Karpas-422 (cell line): Measurements from ENCODE around the gene BTNL3. TPM values are rescaled to one million over a fixed set of nuclear protein-coding genes. Genes with fewer than 3 reads are reported as not detected.

Experiments
- DNase-seq: peaks from one replicate; pipeline ENCODE4 v3.0.0-alpha.2; 2015
- H2AFZ ChIP-seq: fragments of 200-600 bp; sonication (generic); 2 replicates; pipeline ENCODE4 v1.6.1; 2014; ENCODE audit warnings: antibody characterized with exemption, low read length, mixed read lengths
- H3K27ac ChIP-seq: fragments of 200-600 bp; sonication (generic); 2 replicates; pipeline ENCODE4 v1.5.1; 2014; ENCODE audit warnings: mild to moderate bottlenecking, low read length, moderate library complexity
- H3K27me3 ChIP-seq: fragments of 200-600 bp; sonication (generic); 2 replicates; pipeline ENCODE4 v1.6.1; 2014; ENCODE audit warnings: low read length, mixed read lengths
- H3K36me3 ChIP-seq: fragments of 200-600 bp; sonication (generic); 2 replicates; pipeline ENCODE4 v1.6.1; 2014; ENCODE audit warnings: low read length, mixed read lengths; ENCODE audit not compliant: insufficient read depth
- H3K4me1 ChIP-seq: fragments of 200-600 bp; sonication (generic); 2 replicates; pipeline ENCODE4 v1.6.1; 2014; ENCODE audit warnings: mild to moderate bottlenecking, low read length, mixed read lengths
- H3K4me2 ChIP-seq: fragments of 200-600 bp; sonication (generic); 2 replicates; pipeline ENCODE4 v1.6.1; 2014; ENCODE audit warnings: low read length, low read depth, mild to moderate bottlenecking; ENCODE audit not compliant: poor library complexity, severe bottlenecking
- H3K4me3 ChIP-seq: fragments of 200-600 bp; sonication (generic); 2 replicates; pipeline ENCODE4 v1.5.1; 2014; ENCODE audit warnings: mild to moderate bottlenecking, antibody characterized with exemption, low read length, mixed read lengths
- H3K79me2 ChIP-seq: fragments of 200-600 bp; sonication (generic); 2 replicates; pipeline ENCODE4 v1.6.1; 2014; ENCODE audit warnings: mild to moderate bottlenecking, low read length, mixed read lengths
- H3K9ac ChIP-seq: fragments of 200-600 bp; sonication (generic); 2 replicates; pipeline ENCODE4 v1.6.0; 2014; ENCODE audit warnings: low read length
- H3K9me2 ChIP-seq: fragments of 200-600 bp; sonication (generic), shearing (Covaris generic); replicated peaks from 2 replicates; pipeline ENCODE4 v1.6.0; 2014; ENCODE audit warnings: mild to moderate bottlenecking, low read length, moderate library complexity; ENCODE audit not compliant: insufficient read depth
- H3K9me3 ChIP-seq: fragments of 300-700, 200-600 bp; sonication (generic); 2 replicates; pipeline ENCODE4 v1.6.1; 2014; ENCODE audit warnings: low read length, mixed read lengths
- H4K20me1 ChIP-seq: fragments of 200-600 bp; sonication (generic); 2 replicates; pipeline ENCODE4 v1.6.1; 2014; ENCODE audit warnings: mild to moderate bottlenecking, antibody characterized with exemption, low read length, low read depth; ENCODE audit not compliant: insufficient read depth
- total RNA-seq: library from RNA; depleted of rRNA; stranded (reverse); fragments of >200 nt; shearing (Covaris generic); gene quantifications from 2 replicates; pipeline ENCODE4 v1.2.3, GENCODE V29; 2014; ENCODE audit warnings: low replicate concordance

The BTNL3 gene
- total RNA-seq, 1 experiment from 2014 or later: not detected

- Histone ChIP-seq H2AFZ (no peak overlapping the region), H3K27ac (no peak overlapping the region)
- DNase-seq: no peak
Measured at GRCh38 chr5:180975338-180975737, 13.3 kb upstream of the BTNL3 start.

GRCh38 chr5:180976518-180976917, 12.1 kb upstream of the BTNL3 start:
- H3K79me2 ChIP-seq: no peaks in the 10 kb centered on the region
- no peaks in the 10 kb centered on the region for H3K36me3 ChIP-seq
- H3K9me3 ChIP-seq: no peaks in the 10 kb centered on the region
- no peaks in the 10 kb centered on the region for H4K20me1 ChIP-seq
- H3K9me2 ChIP-seq: no peaks in the 10 kb centered on the region
- H3K27me3 ChIP-seq: no peaks in the 10 kb centered on the region
- no peak overlapping the region for H3K4me3 ChIP-seq
- no peak overlapping the region for H2AFZ ChIP-seq
- no peak overlapping the region for H3K4me2 ChIP-seq
- H3K27ac ChIP-seq: no peak overlapping the region
- H3K9ac ChIP-seq: no peak overlapping the region
- no peaks in the 10 kb centered on the region for H3K4me1 ChIP-seq
- DNase-seq: no peak

More at GRCh38 chr5:180975338-180975737, 13.3 kb upstream of the BTNL3 start:
- H3K4me1 ChIP-seq: no peaks in the 10 kb centered on the region
- H3K4me3 ChIP-seq: no peak overlapping the region
- no peaks in the 10 kb centered on the region for H3K79me2 ChIP-seq
- no peaks in the 10 kb centered on the region for H3K9me3 ChIP-seq
- no peaks in the 10 kb centered on the region for H3K9me2 ChIP-seq
- H4K20me1 ChIP-seq: no peaks in the 10 kb centered on the region
- no peak overlapping the region for H3K4me2 ChIP-seq
- no peaks in the 10 kb centered on the region for H3K36me3 ChIP-seq
- H3K27me3 ChIP-seq: no peaks in the 10 kb centered on the region
- H3K9ac ChIP-seq: no peak overlapping the region

- Histone ChIP-seq H3K4me3 (no peak overlapping the region), H3K9me3 (no peaks in the 10 kb centered on the region), H3K4me2 (no peak overlapping the region), H3K9me2 (no peaks in the 10 kb centered on the region), H3K4me1 (no peaks in the 10 kb centered on the region), H3K9ac (no peak overlapping the region), H3K27ac (no peak overlapping the region), H2AFZ (no peak overlapping the region), H4K20me1 (no peaks in the 10 kb centered on the region), H3K79me2 (no peaks in the 10 kb centered on the region), H3K27me3 (no peaks in the 10 kb centered on the region), H3K36me3 (no peaks in the 10 kb centered on the region)
- DNase-seq: no peak
Measured at GRCh38 chr5:180977852-180978251, 10.8 kb upstream of the BTNL3 start.

- Histone ChIP-seq H3K4me3 (no peak overlapping the region), H3K4me2 (no peak overlapping the region), H4K20me1 (no peaks in the 10 kb centered on the region), H3K9me3 (no peaks in the 10 kb centered on the region), H3K9me2 (no peaks in the 10 kb centered on the region), H3K36me3 (no peaks in the 10 kb centered on the region), H3K9ac (no peak overlapping the region), H2AFZ (no peak overlapping the region), H3K27me3 (peaks cover 4% of the 10 kb centered on the region; the same call in 1 of the 2 replicates), H3K27ac (no peak overlapping the region), H3K79me2 (no peaks in the 10 kb centered on the region), H3K4me1 (no peaks in the 10 kb centered on the region)
- no peak for DNase-seq
Measured at GRCh38 chr5:180982008-180982741, 6.5 kb upstream of the BTNL3 start.

GRCh38 chr5:180988016-180988415, 630 bp upstream of the BTNL3 start:
- H3K79me2 ChIP-seq: no peaks in the 10 kb centered on the region
- peaks cover 4% of the 10 kb centered on the region; the same call in 1 of the 2 replicates for H3K27me3 ChIP-seq
- no peak overlapping the region for H3K9ac ChIP-seq
- H3K27ac ChIP-seq: no peak overlapping the region
- no peaks in the 10 kb centered on the region for H3K36me3 ChIP-seq
- H3K4me2 ChIP-seq: no peak overlapping the region
- no peaks in the 10 kb centered on the region for H3K4me1 ChIP-seq
- no peaks in the 10 kb centered on the region for H3K9me3 ChIP-seq
- H3K4me3 ChIP-seq: no peak overlapping the region
- no peak overlapping the region for H2AFZ ChIP-seq
- DNase-seq: no peak
- no peaks in the 10 kb centered on the region for H4K20me1 ChIP-seq
- H3K9me2 ChIP-seq: no peaks in the 10 kb centered on the region

- Histone ChIP-seq H2AFZ (no peak overlapping the region), H3K9me2 (no peaks in the 10 kb centered on the region), H3K9ac (no peak overlapping the region), H3K4me1 (no peaks in the 10 kb centered on the region), H3K9me3 (no peaks in the 10 kb centered on the region), H3K36me3 (no peaks in the 10 kb centered on the region), H3K4me2 (no peak overlapping the region), H3K27me3 (peaks cover 4% of the 10 kb centered on the region; the same call in 1 of the 2 replicates), H3K27ac (no peak overlapping the region), H3K79me2 (no peaks in the 10 kb centered on the region), H4K20me1 (no peaks in the 10 kb centered on the region), H3K4me3 (no peak overlapping the region)
- no peak for DNase-seq
Measured at GRCh38 chr5:180990086-180990881, 1.6 kb downstream of the BTNL3 start.

GRCh38 chr5:180990882-180991242, 2.2 kb downstream of the BTNL3 start:
- no peaks in the 10 kb centered on the region for H3K9me3 ChIP-seq
- H3K36me3 ChIP-seq: no peaks in the 10 kb centered on the region
- no peak overlapping the region for H3K27ac ChIP-seq
- no peak overlapping the region for H3K9ac ChIP-seq
- no peak overlapping the region for H3K4me3 ChIP-seq
- no peak for DNase-seq
- no peaks in the 10 kb centered on the region for H3K79me2 ChIP-seq
- H4K20me1 ChIP-seq: no peaks in the 10 kb centered on the region
- H3K4me1 ChIP-seq: no peaks in the 10 kb centered on the region
- no peaks in the 10 kb centered on the region for H3K9me2 ChIP-seq
- H2AFZ ChIP-seq: no peak overlapping the region
- H3K4me2 ChIP-seq: no peak overlapping the region
- peaks cover 4% of the 10 kb centered on the region; the same call in 1 of the 2 replicates for H3K27me3 ChIP-seq

GRCh38 chr5:181001947-181002346, 13.3 kb downstream of the BTNL3 start:
- no peak overlapping the region for H3K9ac ChIP-seq
- H3K9me2 ChIP-seq: no peaks in the 10 kb centered on the region
- H3K27me3 ChIP-seq: no peaks in the 10 kb centered on the region
- no peak for DNase-seq
- no peak overlapping the region for H2AFZ ChIP-seq
- H4K20me1 ChIP-seq: no peaks in the 10 kb centered on the region
- no peaks in the 10 kb centered on the region for H3K9me3 ChIP-seq
- H3K4me2 ChIP-seq: no peak overlapping the region
- H3K27ac ChIP-seq: no peak overlapping the region
- H3K36me3 ChIP-seq: no peaks in the 10 kb centered on the region
- no peaks in the 10 kb centered on the region for H3K4me1 ChIP-seq
- no peaks in the 10 kb centered on the region for H3K79me2 ChIP-seq
- no peak overlapping the region for H3K4me3 ChIP-seq
